IMR-90 (cell line): ENCODE data around the gene ROM1.

ENCODE experiments used
- BHLHE40 ChIP-seq: fragments of 150-350 bp; IDR thresholded peaks from 2 replicates; pipeline ENCODE4 v1.6.1; 2016; ENCODE audit warnings: mild to moderate bottlenecking, low read depth, low read length
- ELK1 ChIP-seq: fragments of 150-350 bp; IDR thresholded peaks from 2 replicates; pipeline ENCODE4 v1.6.1; 2016; ENCODE audit warnings: low read depth, mild to moderate bottlenecking, low read length, moderate library complexity, borderline replicate concordance
- MXI1 ChIP-seq: IDR thresholded peaks from 2 replicates; pipeline ENCODE4 v1.6.1; 2012; ENCODE audit warnings: low read depth, mild to moderate bottlenecking, low read length, moderate library complexity, borderline replicate concordance
- POLR2A ChIP-seq: IDR thresholded peaks from 2 replicates; pipeline ENCODE4 v1.6.1; 2012; ENCODE audit warnings: mild to moderate bottlenecking, low read depth, low read length
- RAD21 ChIP-seq: IDR thresholded peaks from 2 replicates; pipeline ENCODE4 v1.6.1; 2012; ENCODE audit warnings: low read length, improper control_type of control experiment
- RCOR1 ChIP-seq: IDR thresholded peaks from 2 replicates; pipeline ENCODE4 v1.6.1; 2012; ENCODE audit warnings: mild to moderate bottlenecking, low read length, improper control_type of control experiment; ENCODE audit not compliant: insufficient replicate concordance
- RFX5 ChIP-seq: IDR thresholded peaks from 2 replicates; pipeline ENCODE4 v1.8.0; 2012; ENCODE audit warnings: low read depth, mild to moderate bottlenecking, low read length, moderate library complexity
- SMC3 ChIP-seq: fragments of 150-350 bp; IDR thresholded peaks from 2 replicates; pipeline ENCODE4 v1.6.1; 2016; ENCODE audit warnings: low read depth, mild to moderate bottlenecking, antibody characterized with exemption, low read length, moderate library complexity
- TF ChIP-seq, protein P1 (sequence below): conservative IDR thresholded peaks from 2 replicates; pipeline ENCODE4 v1.5.1; 2012; ENCODE audit warnings: mild to moderate bottlenecking, low read depth, low read length, improper control_type of control experiment
- TF ChIP-seq, protein P2 (sequence below): fragments of 150-350 bp; IDR thresholded peaks from 2 replicates; pipeline ENCODE4 v1.6.1; 2017; ENCODE audit warnings: mild to moderate bottlenecking, antibody characterized with exemption, low read length, low read depth

GRCh38 chr11:62621027-62621566, 8.0 kb downstream of the ROM1 start:
- TF ChIP-seq RCOR1 (no peak), ELK1 (no peak), RFX5 (no peak), POLR2A (no peak), MXI1 (no peak), RAD21 (no peak), SMC3 (no peak), BHLHE40 (no peak)
- TF ChIP-seq, protein P1, sequence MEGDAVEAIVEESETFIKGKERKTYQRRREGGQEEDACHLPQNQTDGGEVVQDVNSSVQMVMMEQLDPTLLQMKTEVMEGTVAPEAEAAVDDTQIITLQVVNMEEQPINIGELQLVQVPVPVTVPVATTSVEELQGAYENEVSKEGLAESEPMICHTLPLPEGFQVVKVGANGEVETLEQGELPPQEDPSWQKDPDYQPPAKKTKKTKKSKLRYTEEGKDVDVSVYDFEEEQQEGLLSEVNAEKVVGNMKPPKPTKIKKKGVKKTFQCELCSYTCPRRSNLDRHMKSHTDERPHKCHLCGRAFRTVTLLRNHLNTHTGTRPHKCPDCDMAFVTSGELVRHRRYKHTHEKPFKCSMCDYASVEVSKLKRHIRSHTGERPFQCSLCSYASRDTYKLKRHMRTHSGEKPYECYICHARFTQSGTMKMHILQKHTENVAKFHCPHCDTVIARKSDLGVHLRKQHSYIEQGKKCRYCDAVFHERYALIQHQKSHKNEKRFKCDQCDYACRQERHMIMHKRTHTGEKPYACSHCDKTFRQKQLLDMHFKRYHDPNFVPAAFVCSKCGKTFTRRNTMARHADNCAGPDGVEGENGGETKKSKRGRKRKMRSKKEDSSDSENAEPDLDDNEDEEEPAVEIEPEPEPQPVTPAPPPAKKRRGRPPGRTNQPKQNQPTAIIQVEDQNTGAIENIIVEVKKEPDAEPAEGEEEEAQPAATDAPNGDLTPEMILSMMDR: no peak
- TF ChIP-seq, protein P2, sequence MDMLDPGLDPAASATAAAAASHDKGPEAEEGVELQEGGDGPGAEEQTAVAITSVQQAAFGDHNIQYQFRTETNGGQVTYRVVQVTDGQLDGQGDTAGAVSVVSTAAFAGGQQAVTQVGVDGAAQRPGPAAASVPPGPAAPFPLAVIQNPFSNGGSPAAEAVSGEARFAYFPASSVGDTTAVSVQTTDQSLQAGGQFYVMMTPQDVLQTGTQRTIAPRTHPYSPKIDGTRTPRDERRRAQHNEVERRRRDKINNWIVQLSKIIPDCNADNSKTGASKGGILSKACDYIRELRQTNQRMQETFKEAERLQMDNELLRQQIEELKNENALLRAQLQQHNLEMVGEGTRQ: no peak
